HG03159 (cell line): ENCODE data around the gene ASB14.

ENCODE experiments used
- ATAC-seq: cut with Tn5 transposase; IDR thresholded peaks from one replicate; pipeline ENCODE4 v1.9.1; 2021; ENCODE audit warnings: mild to moderate bottlenecking, moderate library complexity; ENCODE audit not compliant: unreplicated experiment

The ASB14 gene

GRCh38 chr3:57261929-57262328 is 30.6 kb downstream of the ASB14 start:
- ATAC-seq = no peak

- no peak for ATAC-seq
Observed at GRCh38 chr3:57261119-57261518, 31.4 kb downstream of the ASB14 start.

- no peak for ATAC-seq
Observed at GRCh38 chr3:57257678-57258077, 34.8 kb downstream of the ASB14 start.

GRCh38 chr3:57256844-57257243 is 35.6 kb downstream of the ASB14 start:
- no peak for ATAC-seq

GRCh38 chr3:57252404-57252803 is 40.1 kb downstream of the ASB14 start:
- ATAC-seq = no peak

GRCh38 chr3:57244946-57245345 is 47.5 kb downstream of the ASB14 start:
- ATAC-seq = no peak

GRCh38 chr3:57234613-57235575 is 57.6 kb downstream of the ASB14 start:
- no peak for ATAC-seq

- ATAC-seq = no peak
Observed at GRCh38 chr3:57233799-57234198, 58.7 kb downstream of the ASB14 start.

- ATAC-seq = no peak
Observed at GRCh38 chr3:57230006-57230405, 62.5 kb downstream of the ASB14 start.

GRCh38 chr3:57227930-57228751 is 64.3 kb downstream of the ASB14 start:
- peak; percentile 52 for ATAC-seq

GRCh38 chr3:57227204-57227929 is 65.1 kb downstream of the ASB14 start, which contains the start of gene APPL1:
TSS of gene APPL1 (plus strand) at chr3:57227729. CDS start at chr3:57227884, 155 bp downstream.
- ATAC-seq = peak; percentile 89

GRCh38 chr3:57226176-57226575 is 66.3 kb downstream of the ASB14 start:
- no peak for ATAC-seq

GRCh38 chr3:57224856-57225255 is 67.6 kb downstream of the ASB14 start:
- ATAC-seq = no peak

- no peak for ATAC-seq
Observed at GRCh38 chr3:57221883-57222282, 70.6 kb downstream of the ASB14 start.
